Daoy (cell line): ENCODE data around the gene PAFAH1B2. TPM values are rescaled to one million over a fixed set of nuclear protein-coding genes. Genes with fewer than 3 reads are reported as not detected.
"Not testable (repeated sequence)": the region's sequence is repeated elsewhere in the genome, so short reads cannot be mapped to it uniquely, and the experiment has no call there.

Source experiments
- DNase-seq: peaks from one replicate; pipeline ENCODE4 v3.0.0-alpha.2; 2015; ENCODE audit warnings: low read depth
- total RNA-seq: library from RNA; depleted of rRNA; stranded (reverse); fragments of >200 nt; shearing (Covaris generic); gene quantifications from 2 replicates; pipeline ENCODE4 v1.2.3, GENCODE V29; 2014; rRNA removed

PAFAH1B2 gene, protein sequence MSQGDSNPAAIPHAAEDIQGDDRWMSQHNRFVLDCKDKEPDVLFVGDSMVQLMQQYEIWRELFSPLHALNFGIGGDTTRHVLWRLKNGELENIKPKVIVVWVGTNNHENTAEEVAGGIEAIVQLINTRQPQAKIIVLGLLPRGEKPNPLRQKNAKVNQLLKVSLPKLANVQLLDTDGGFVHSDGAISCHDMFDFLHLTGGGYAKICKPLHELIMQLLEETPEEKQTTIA
- total RNA-seq = 112 and 123 TPM in 2 replicates

DNA sequence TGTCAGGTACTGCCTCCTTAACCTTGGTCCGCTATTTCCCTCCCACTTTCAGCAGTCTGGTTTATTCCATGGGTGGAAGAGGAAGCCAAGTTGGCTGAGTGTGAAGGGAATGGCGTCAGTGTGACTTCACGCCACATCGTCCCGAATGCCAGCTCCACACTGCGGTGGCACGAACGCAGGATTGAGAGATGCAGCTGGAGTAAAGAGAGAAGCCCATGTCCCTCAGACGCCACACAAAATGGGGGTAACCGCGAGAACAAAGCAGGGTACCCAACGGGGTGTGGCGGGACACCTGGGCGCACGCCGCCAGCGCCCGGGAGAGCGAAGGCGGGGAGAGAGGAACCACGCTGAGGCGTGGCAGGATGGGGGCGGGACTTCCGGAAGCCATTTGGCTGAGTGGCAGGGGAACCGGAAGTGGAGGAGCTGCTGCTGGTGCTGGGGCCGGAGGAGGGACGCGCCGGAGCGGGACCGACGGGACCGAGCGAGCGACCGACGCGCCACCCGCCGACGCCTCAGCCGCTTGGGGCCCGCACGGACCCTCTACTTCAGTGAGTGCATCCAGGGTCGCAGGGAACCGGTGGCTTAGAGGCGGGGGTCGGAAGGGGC, at the start of gene PAFAH1B2:
Gene PAFAH1B2 (plus strand): TSS at position 417 of the 606 bp plus-strand sequence. CDS start 8,161 bp downstream, outside the sequence.
- DNase-seq = peak; percentile 95

DNA sequence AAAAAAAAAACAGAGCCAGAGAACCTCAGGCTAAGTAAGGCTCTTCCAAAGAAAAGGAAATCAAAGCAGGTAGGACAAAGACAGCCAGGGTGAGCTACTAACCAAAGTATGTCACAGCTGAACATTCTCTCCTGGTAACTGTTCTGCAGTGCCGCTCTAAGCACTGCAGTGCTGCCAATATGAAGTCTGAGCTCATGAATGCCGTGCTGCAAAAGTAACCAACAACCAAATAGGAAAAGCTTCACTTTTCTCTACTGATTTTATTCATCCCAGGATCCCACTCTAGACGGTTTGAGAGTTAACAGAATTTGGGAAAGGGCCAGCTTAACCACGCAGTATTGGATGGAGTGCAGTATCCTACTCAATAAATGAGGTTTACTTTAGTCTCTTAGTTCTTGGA, 49.3 kb upstream of the PAFAH1B2 start:
- DNase-seq = no peak

DNA sequence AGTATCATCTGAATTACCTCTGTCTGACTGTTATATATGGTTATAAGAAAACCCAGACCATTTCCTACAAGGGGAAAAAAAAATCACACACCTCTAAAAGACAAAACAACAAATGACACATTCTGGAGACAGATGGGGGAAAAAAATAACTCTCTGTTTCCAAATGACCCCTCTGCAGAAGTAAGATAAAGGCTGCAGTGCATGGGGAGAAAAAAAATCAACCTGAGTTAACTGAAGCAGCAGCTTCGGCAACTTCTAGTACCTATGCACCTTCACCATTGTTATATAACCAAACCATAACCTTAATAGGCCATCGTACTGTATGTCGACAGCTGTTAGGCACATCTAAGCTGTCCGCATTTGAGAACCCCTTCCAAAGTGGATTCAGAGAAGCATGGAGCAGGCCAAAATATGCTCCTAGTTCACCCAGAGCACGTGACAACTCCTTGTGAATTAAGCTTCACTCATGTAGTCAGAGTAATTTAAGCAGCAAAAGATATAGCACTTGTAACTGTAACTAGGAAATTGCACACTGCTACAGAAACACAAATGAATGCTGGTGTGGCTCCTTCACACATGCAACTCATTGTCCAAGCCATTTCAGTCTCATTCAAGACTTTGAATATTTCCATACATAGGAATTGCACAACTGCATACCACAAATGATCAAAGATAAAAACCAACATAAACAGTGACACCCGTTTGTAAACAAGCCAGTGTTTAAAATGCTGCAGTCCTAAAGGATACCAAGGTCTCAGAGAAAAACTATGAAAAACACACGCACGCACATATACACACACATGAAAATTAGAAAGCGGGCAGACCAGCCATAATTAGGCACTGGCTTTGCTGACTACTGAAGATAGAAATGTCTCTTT, 48.6 kb upstream of the PAFAH1B2 start:
- DNase-seq = no peak

DNA sequence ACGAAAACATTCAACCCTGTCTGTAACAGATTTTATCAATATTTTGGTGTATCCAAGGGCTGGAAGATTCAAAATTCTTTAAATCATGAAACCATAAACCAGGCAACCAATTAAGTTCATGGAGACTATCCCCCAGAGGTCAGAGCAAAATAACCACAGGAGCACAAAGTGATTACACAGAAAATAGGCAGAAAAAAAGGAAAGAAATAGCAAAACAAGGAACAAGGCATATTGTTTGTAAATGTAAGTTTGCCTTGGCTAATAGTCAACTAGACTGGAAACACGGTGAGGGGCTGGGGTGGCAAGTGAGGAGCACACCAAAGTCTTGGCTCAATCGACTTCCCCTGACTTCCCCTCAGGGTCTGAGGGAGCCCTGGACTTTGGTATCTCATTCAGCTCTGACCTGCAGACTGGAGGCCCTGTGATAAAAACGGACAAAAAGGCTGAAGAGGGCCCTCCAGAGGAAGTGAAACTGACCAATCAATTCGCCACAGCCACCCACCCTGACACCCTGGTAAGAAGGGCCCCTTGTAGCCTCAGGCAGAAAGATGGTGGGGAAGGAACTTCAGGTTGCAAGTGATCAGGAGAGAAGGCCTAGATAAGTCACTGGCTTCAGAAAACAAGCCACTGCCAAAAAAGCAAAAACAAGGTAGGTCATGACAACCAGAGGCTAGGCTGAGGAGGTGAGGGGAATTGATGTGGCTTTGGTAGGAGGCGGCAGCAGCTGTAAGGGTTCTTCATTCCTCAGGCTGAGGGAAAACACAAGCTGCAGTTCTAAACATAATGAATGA, 47.7 kb upstream of the PAFAH1B2 start:
- no peak for DNase-seq

DNA sequence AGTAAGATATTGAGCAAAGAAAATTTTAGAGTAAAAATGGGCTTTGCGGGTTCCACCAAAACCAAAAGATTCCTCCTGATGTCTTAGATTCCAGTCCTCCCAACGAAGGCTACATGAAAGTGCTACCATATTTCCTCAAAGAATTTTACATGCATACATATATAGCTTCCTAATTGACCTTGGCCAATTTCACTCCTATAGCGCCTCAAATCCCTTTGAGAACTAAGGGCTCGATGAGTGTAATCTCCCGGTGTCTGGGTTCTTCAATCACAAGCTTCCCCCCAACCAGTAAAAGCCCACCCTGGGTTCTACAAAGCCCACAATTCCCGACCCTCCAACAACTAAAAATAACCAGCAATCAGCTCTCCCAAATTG, 47.1 kb upstream of the PAFAH1B2 start:
- DNase-seq = no peak

DNA sequence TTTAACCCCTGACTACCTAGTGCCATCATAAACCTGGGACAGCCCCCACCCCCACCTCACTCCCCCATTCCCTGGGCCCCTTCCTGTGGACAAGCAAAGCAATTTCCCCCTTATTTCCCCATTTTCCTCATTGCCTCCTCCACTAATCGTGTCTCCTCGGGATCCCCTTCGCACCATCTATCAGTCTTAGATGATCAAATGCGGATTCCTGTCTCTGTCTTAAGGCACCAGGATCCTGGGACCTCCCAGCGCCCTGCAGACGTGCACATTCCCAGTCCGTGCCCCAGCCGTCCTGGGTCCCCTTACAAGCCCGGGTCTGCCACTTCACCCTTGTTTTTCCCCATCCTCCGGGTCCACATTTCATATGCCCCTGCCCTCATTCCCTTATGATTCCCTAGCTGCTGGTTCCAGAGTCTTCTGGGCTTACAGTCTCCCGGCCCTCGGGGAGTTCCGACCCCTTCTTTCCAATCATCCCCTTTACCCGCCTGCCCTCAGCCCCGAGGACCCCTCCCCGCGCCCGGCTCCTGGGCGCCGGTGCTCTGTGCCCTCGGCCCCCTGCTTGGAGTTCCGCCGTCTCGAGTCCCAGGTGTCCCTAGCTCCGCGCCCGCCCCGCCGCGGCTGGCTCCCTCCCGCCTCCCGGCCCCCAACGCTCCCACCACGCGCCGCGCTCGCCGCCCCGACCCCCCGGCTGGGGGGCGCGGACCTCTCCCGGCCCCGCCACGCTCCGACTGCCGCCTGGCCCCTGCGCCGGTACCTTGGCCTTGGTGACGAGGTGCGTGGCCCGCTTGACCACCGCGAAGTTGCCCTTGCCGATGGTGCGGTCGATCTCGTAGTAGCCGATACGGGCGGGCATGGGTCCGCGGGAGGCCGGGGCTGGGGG, 46.5 kb upstream of the PAFAH1B2 start:
- DNase-seq = peak; percentile 39

DNA sequence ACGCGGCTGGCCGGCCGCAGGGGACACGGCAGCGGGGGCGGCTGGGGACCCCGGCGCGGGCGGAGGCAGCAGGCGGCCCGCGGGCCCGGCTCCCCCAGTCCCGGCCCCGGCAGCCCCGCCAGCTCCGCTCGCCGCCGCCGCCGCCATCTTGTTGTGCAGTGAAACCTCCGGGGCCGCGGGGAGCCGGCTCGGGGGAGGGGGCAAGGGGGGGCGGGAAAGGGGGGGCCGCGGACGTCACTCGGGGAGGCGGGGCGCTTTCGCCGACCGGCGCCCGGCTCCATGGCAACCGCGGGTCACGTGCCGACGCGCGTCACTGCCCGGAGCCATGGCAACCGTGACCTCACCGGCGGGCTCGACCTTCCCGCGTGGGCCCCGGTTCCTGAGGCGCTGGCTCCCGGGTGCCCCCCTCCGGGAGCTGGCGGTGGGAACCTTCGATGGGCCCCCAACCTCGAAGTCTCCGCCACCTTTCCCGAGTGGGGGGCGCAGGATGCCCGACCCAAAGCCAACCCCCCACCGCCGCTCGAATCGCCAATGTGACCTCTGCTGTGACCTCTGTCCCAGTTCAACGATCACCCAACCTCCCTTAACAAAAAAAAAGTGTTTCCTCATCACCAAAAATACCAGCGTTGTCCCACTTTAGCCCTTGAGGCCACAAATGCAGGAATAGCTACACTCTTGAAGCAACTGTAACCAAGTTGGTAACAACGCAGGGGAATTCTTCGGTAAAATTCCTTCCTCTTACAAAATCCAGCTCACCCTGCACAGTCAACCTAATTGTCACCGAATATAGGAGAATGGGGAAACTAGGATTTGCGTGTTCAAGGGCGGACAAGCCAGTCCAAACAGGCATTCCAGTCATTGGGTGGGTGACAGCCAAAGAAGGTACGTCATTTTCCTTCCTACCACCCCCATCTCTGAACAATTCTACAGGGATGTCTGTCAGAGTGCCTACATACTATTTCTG, 45.5 kb upstream of the PAFAH1B2 start, which contains the start of gene SIK3:
Gene SIK3 (minus strand): TSS at position 160 of the 964 bp plus-strand sequence. CDS start 13 bp downstream, at position 147.
- DNase-seq = peak; percentile 95

DNA sequence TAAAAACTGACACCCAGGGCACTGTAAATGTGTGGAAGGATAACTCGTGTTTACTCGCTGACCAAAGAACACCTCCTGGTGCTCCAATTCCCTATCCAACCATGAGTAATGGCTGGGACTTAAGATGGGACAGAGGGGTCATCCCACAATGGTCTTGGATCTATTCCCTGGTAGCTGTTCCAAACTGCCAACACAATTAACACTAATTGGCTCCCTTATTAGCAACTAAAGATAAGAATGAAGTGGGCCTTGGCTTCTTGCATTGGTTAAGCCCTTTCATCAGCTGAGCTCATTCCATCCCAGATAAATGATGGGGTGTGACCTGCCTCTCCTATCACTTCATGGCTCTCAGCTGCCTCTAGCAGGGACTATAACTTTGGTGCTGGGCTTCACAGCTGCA, 44.4 kb upstream of the PAFAH1B2 start:
- DNase-seq = no peak

DNA sequence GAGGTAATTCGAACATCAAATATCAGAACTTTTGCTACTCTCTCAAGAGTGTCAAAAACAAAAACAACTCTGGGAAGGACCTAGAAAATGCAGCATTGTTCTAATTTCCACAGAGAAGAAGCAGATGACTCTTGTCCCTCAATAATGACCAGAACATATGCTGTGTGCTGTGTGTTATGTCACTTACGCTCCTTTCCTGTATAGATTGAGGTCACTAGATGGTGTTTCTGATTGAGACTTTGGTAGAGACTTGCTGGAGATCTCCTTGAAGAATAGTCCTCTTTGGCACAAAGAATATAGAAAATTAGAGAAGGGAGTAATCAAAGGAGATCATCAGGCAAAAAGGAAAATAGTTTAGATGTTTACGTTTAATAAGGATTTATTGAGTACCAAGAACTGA, 43.5 kb upstream of the PAFAH1B2 start:
- no peak for DNase-seq

DNA sequence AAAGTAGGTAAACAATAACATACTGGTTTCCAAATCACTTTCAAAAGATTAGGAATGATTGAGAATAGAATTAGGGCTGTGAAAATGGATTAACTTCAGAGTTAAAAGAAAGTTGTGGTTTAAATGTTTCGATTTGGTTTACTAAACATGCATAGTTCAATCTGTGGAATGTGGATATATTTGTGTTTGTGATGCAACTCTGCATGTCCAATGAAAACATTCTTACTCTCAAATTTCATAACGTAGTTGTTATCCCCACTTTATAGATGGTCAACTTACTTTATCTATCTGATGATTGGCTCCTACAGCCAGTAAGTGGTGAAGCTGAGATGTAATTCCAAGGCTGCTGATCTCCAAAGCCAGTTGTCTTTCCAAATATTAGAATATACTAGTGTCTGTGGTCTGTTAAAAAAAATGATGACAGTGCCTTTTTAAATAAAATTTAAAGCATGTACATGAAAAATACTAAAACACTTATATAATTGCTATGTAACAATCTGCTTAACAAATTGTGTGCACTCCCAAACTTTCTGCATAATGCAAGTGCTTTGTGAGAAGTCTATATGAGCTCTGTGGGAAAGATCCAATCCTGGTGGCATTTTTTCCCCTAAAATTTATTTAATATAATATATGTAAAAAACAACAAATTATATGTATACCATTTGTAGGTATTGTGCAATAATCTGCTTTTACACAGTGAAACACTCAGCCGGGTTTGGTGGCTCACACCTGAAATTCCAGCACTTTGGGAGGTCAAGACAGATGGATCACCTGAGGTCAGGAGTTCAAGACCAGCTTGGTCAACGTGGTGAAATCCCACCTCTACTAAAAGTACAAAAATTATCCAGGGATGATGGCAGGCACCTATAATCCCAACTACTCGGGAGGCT, 36.1 kb upstream of the PAFAH1B2 start:
- no peak for DNase-seq

DNA sequence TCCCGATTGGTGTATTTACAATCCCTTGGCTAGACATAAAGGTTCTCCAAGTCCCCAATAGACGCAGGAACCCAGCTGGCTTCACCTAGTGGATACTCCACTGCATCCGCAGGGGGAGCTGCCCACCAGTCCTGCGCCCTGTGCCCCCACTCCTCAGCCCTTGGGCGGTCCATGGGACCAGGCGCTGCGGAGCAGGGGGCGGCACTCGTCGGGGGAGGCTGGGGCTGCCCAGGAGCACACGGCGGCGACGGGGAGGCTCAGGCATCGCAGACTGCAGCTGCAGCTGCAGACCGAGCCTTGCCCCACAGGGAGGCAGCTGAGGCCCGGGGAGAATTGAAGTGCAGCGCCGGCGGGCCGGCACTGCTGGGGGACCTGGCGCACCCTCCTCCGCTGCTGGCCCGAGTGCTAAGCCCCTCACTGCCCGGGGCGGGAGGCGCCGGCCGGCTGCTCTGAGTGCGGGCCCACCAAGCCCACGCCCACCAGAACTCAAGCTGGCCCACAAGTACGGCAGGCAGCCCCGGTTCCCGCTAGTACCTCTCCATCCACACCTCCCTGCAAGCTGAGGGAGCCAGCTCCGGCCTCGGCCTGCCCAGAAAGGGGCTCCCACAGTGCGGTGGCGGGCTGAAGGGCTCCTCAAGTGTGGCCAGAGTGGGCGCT, 33.7 kb upstream of the PAFAH1B2 start:
- no peak for DNase-seq

DNA sequence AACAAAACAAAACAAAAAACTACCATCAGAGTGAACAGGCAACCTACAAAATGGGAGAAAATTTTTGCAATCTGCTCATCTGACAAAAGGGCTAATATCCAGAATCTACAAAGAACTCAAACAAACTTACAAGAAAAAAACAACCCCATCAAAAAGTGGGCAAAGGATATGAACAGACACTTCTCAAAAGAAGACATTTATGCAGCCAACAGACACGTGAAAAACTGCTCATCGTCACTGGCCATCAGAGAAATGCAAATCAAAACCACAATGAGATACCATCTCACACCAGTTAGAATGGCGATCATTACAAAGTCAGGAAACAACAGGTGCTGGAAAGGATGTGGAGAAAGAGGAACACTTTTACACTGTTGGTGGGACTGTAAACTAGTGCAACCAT, 31.6 kb upstream of the PAFAH1B2 start:
- DNase-seq = not testable (repeated sequence)

DNA sequence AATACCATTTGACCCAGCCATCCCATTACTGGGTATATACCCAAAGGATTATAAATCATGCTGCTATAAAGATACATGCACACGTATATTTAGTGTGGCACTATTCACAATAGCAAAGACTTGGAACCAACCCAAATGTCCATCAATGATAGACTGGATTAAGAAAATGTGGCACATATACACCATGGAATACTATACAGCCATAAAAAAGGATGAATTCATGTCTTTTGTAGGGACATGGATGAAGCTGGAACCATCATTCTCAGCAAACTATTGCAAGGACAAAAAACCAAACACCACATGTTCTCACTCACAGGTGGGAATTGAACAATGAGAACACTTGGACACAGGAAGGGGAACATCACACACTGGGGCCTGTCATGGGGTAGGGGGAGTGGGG, 31.1 kb upstream of the PAFAH1B2 start:
- not testable (repeated sequence) for DNase-seq

DNA sequence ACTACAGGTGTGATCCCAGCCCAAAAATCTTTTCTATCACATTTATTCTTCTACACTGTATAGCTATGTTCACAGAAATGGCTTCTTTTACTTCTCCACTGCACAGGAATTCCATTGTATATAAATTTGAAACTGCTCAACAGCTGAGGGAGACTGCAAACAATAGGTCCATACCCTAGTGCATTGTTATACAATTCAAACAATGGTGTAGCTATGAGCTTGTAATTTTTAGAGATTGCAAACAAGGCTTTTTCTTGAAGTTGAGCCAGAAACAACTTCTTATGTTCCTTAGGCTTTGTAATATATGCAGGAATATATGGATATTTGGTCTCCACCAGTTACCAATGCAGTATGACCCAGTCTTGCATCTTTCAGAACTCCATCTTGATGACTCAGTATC, 26.4 kb upstream of the PAFAH1B2 start:
- no peak for DNase-seq

DNA sequence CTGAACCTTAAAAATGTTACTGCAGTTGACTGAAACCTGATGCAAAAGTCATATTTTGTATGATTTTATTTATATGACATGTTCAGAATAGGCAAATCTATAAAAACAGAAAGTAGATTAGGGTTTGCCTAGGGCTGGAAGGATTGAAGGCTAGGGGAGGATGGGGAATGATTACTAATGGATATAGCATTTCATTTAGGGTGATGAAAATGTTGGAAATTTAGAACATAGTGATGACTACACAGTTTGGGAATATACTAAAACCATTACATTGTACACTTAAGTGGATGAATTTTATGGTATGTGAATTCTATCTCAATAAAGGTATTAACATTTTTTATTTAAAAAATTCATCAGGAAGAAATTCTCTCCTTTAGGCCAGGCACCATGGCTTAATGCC, 22.9 kb upstream of the PAFAH1B2 start:
- DNase-seq = no peak

DNA sequence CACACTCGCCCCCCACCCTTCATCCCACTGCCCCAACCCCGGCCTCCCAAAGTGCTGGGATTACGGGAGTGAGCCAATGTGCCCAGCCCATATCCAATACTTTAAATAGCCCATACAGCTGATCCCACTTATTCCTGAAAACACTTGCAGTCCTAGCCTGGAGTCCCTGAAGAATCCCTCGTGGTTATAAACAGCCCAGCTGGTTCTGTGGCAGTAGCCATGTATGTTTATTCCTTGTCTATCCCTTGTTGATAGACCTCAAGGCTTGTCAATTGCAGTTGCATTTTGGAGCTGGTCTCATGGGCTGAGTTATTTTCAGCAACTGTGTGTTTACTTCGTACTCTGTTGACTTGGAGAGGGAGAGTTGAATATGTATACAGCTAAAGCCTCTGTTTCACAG, 21.5 kb upstream of the PAFAH1B2 start:
- no peak for DNase-seq

DNA sequence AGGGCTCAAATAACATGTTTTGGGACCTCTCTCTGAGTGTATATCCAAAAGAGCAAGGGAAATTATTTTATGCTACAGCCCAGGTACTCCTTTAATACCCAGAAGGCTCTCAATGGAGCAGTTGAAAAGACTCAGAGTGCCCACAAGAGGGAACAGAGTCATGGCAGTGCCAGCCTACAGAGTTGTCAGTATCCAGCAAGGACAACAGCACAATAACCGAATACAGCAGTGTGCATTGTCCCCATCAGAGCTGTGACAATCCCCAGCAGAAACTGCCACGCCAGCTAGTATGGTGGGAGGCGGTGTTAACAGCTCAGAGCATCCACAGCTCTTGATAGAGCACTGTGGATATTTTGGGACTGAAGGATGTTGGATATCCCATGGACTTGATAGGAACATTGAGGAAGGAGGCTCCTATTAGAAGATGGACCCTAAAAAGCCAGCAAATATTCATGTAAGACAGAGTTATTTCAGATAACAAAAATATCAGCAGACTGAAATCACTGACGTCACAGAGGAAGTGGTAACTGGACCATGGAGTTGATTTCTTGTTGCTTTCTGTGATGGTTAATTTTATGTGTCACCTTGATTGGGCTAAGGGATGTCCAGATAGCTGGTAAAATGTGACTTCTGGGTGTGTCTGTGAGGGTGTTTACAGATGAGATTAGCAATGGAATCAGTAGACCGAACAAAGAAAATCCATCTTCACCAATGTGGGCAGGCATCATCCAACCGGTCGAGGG, 17.7 kb upstream of the PAFAH1B2 start:
- DNase-seq = no peak
